HL-60 (cell line): ENCODE data around the gene PRCD.

ENCODE experiments used
- CTCF ChIP-seq: IDR thresholded peaks from one replicate; pipeline ENCODE4 v1.5.1; 2011; ENCODE audit warnings: low read length, control low read depth, inconsistent platforms; ENCODE audit not compliant: insufficient read depth
- POLR2AphosphoS5 ChIP-seq: IDR thresholded peaks from 2 replicates; pipeline ENCODE4 v1.6.1; 2012; ENCODE audit warnings: low read depth
- SPI1 ChIP-seq: IDR thresholded peaks from 2 replicates; pipeline ENCODE4 v1.6.1; 2012; ENCODE audit warnings: low read depth, mild to moderate bottlenecking, borderline replicate concordance
- TF ChIP-seq, protein P1 (sequence below): IDR thresholded peaks from 2 replicates; pipeline ENCODE4 v1.6.1; 2012; ENCODE audit warnings: low read depth; ENCODE audit not compliant: insufficient replicate concordance

DNA sequence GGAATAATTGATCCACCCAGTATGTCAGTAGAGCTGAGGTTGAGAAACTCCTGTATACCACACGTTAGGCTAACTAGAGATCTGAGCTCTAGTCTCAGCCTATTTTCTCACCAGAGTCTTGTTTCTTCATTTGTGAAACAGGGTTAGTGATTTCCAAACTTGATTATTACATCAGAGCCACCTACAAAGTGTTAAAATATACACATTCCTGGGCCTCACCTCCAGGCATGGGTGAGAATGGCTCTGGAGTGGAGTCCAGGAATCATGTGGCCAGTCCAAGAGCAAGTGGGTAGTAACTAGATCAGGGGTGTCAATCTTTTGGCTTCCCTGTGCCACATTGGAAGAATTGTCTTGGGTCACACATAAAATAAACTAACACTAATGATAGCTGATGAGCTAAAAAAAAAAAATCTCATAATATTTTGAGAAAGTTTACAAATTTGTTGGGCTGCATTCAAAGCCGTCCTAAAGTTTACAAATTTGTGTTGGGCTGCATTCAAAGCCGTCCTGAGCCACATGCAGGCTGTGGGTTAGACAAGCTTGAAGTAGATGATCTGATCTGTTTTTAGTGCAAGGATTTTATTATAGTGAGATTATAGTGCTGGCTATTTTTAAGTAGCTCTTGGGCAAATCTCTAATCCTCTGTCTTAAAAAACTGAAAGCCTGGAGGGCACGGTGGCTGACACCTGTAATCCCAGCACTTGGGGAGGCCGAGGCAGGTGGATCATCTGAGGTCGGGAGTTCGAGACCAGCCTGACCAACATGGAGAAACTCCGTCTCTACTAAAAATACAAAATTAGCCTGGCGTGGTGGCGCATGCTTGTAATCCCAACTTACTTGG, 20.4 kb downstream of the PRCD start:
- no peak for TF ChIP-seq CTCF
- TF ChIP-seq POLR2AphosphoS5 = no peak; the same call in 1 of the 2 replicates
- TF ChIP-seq, protein P1, sequence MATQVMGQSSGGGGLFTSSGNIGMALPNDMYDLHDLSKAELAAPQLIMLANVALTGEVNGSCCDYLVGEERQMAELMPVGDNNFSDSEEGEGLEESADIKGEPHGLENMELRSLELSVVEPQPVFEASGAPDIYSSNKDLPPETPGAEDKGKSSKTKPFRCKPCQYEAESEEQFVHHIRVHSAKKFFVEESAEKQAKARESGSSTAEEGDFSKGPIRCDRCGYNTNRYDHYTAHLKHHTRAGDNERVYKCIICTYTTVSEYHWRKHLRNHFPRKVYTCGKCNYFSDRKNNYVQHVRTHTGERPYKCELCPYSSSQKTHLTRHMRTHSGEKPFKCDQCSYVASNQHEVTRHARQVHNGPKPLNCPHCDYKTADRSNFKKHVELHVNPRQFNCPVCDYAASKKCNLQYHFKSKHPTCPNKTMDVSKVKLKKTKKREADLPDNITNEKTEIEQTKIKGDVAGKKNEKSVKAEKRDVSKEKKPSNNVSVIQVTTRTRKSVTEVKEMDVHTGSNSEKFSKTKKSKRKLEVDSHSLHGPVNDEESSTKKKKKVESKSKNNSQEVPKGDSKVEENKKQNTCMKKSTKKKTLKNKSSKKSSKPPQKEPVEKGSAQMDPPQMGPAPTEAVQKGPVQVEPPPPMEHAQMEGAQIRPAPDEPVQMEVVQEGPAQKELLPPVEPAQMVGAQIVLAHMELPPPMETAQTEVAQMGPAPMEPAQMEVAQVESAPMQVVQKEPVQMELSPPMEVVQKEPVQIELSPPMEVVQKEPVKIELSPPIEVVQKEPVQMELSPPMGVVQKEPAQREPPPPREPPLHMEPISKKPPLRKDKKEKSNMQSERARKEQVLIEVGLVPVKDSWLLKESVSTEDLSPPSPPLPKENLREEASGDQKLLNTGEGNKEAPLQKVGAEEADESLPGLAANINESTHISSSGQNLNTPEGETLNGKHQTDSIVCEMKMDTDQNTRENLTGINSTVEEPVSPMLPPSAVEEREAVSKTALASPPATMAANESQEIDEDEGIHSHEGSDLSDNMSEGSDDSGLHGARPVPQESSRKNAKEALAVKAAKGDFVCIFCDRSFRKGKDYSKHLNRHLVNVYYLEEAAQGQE = no peak
- TF ChIP-seq SPI1 = no peak
